K562 (cell line): ENCODE measurements around the gene ZNF782. TPM values are rescaled to one million over a fixed set of nuclear protein-coding genes. Genes with fewer than 3 reads are reported as not detected.

Experiments used
- ATF7 ChIP-seq: fragments of 450-650 bp; IDR thresholded peaks from 2 replicates; pipeline ENCODE4 v1.7.1; 2014; ENCODE audit warnings: mild to moderate bottlenecking, moderate library complexity
- BCLAF1 ChIP-seq, 2 experiments: fragments of 450-650 bp in 1 of 2; IDR thresholded peaks; 2 replicates each; pipeline ENCODE4 v1.6.1; 2011 to 2017; ENCODE audit warnings: low read depth in 2 of 2, antibody characterized with exemption in 1 of 2, borderline replicate concordance in 1 of 2, low read length in 1 of 2, mild to moderate bottlenecking in 1 of 2, mixed read lengths in 1 of 2; ENCODE audit not compliant: control insufficient read depth in 1 of 2
- BRF1 ChIP-seq: IDR thresholded peaks from 3 replicates; pipeline ENCODE4 v1.6.1; 2011; ENCODE audit warnings: borderline replicate concordance, mild to moderate bottlenecking; ENCODE audit not compliant: insufficient read length; ENCODE audit errors: extremely low read depth
- CC2D1A ChIP-seq: fragments of 450-650 bp; IDR thresholded peaks from 2 replicates; pipeline ENCODE4 v1.6.1; 2017; ENCODE audit warnings: mild to moderate bottlenecking
- COPS2 ChIP-seq: fragments of 450-650 bp; conservative IDR thresholded peaks from 2 replicates; pipeline ENCODE4 v1.6.1; 2016; ENCODE audit warnings: mild to moderate bottlenecking, moderate library complexity
- ETS2 ChIP-seq: IDR thresholded peaks from 2 replicates; pipeline ENCODE4 v1.6.1; 2016; ENCODE audit warnings: borderline replicate concordance, missing genetic modification characterization, mild to moderate bottlenecking, moderate library complexity, missing compliant biosample characterization; ENCODE audit not compliant: poor library complexity, severe bottlenecking
- HDAC8 ChIP-seq: fragments of 450-650 bp; IDR thresholded peaks from 2 replicates; pipeline ENCODE4 v1.6.1; 2016; ENCODE audit warnings: mild to moderate bottlenecking, missing genetic modification characterization, moderate library complexity, missing compliant biosample characterization
- KAT8 ChIP-seq: fragments of 450-650 bp; IDR thresholded peaks from 2 replicates; pipeline ENCODE4 v1.6.1; 2016; ENCODE audit warnings: low read depth, mild to moderate bottlenecking
- LEF1 ChIP-seq: fragments of 450-650 bp; IDR thresholded peaks from 2 replicates; pipeline ENCODE4 v1.6.1; 2016; ENCODE audit warnings: mild to moderate bottlenecking
- MAZ ChIP-seq, 2 experiments: fragments of 450-650 bp in 1 of 2; sonication (generic) in 1 of 2; formaldehyde crosslinking; IDR thresholded peaks in 1 of 2; conservative IDR thresholded peaks in 1 of 2; 2 replicates each; pipeline versions ENCODE4 v1.4.0 to v1.5.0; 2020; ENCODE audit warnings: mild to moderate bottlenecking in 1 of 2, missing genetic modification reagents in 1 of 2
- MXD1 ChIP-seq: fragments of 250-450 bp; sonication (Bioruptor Pico); IDR thresholded peaks from 2 replicates; pipeline ENCODE4 v1.8.0; 2021; ENCODE audit warnings: borderline replicate concordance, mild to moderate bottlenecking, moderate library complexity; ENCODE audit not compliant: poor library complexity, severe bottlenecking
- NFXL1 ChIP-seq: fragments of 450-650 bp; formaldehyde crosslinking; IDR thresholded peaks from 2 replicates; pipeline ENCODE4 v1.4.0; 2021; ENCODE audit warnings: mild to moderate bottlenecking
- PHF21A ChIP-seq: fragments of 450-650 bp; IDR thresholded peaks from 2 replicates; pipeline ENCODE4 v1.6.1; 2017; ENCODE audit warnings: low read depth, borderline replicate concordance
- PTRF ChIP-seq: fragments of 450-650 bp; IDR thresholded peaks from 2 replicates; pipeline ENCODE4 v1.6.1; 2016; ENCODE audit warnings: mild to moderate bottlenecking, missing genetic modification characterization, missing compliant biosample characterization
- SP2 ChIP-seq: IDR thresholded peaks from 2 replicates; pipeline ENCODE4 v1.6.1; 2011; ENCODE audit warnings: mild to moderate bottlenecking, low read depth, low read length, moderate library complexity; ENCODE audit not compliant: poor library complexity, severe bottlenecking; ENCODE audit errors: extremely low read depth
- SREBF1 ChIP-seq: fragments of 150-350 bp; IDR thresholded peaks from 2 replicates; pipeline ENCODE4 v1.6.1; 2014; ENCODE audit warnings: antibody characterized with exemption, low read depth, low read length, borderline replicate concordance
- TARDBP ChIP-seq: fragments of 450-650 bp; IDR thresholded peaks from 2 replicates; pipeline ENCODE4 v1.6.1; 2016
- polyA plus RNA-seq, 8 experiments: library from polyadenylated mRNA; depleted of rRNA in 4 of 8; stranded (reverse) in 5 of 8; unstranded in 3 of 8; fragments of >200 nt; fragmentation: Nextera tagmentation in 2 of 8; fragmentation: Illumina TruSeq in 1 of 8; extraction: Ambion mirVana in 2 of 8; extraction: Trizol in 1 of 8; gene quantifications; 2 replicates each; pipeline versions ENCODE4 v1.2.1 to v1.2.3, GENCODE V29; 2011 to 2014; ENCODE audit warnings: inconsistent platforms in 1 of 8, missing spikeins in 1 of 8
- total RNA-seq, 7 experiments: library from RNA; depleted of rRNA in 6 of 7; stranded (reverse); fragments of >200 nt in 6 of 7; fragmentation: Illumina TruSeq in 2 of 7; extraction: Trizol in 2 of 7; gene quantifications; 2 replicates each; pipeline versions ENCODE4 v1.2.1 to v1.2.3, GENCODE V29; 2011 to 2021; ENCODE audit warnings: low replicate concordance in 1 of 7
- TF ChIP-seq, protein P1 (sequence below): IDR thresholded peaks from 2 replicates; pipeline ENCODE4 v1.6.1; 2011; ENCODE audit warnings: borderline replicate concordance, low read depth, mild to moderate bottlenecking, moderate library complexity, low read length; ENCODE audit not compliant: insufficient read depth, poor library complexity, severe bottlenecking
- TF ChIP-seq, protein P2 (sequence below): IDR thresholded peaks from 2 replicates; pipeline ENCODE4 v1.6.1; 2011; ENCODE audit not compliant: insufficient read length; ENCODE audit errors: extremely low read depth

Gene ZNF782
- total and polyA plus RNA-seq, 9 of the 15 experiments (the other 6 are each of a cell fraction or from before 2014, with no cell fraction given), result 0.38 to 8.8 (median 4.5) TPM

GRCh38 chr9:96853781-96854650 lies at the start of gene ZNF782 (continued):
- TF ChIP-seq BCLAF1 (IDR thresholded peaks at IDR 0.05; ENCODE audit: borderline replicate concordance in 1 of 2, control insufficient read depth in 1 of 2, low read depth in 2 of 2, low read length in 1 of 2) (no peak), CC2D1A (no peak), MAZ (CRISPR knock-in tag; conservative IDR thresholded peaks at IDR 0.05 in 1 of 2, IDR thresholded peaks at IDR 0.05 in 1 of 2) (peak; percentile 49 to 60; a peak in 2 of 4 replicates), LEF1 (no peak), BRF1 (no peak), PTRF (no peak), COPS2 (no peak), SP2 (no peak), ATF7 (peak; percentile 43), TARDBP (no peak), KAT8 (no peak), NFXL1 (CRISPR knock-in tag) (no peak), HDAC8 (tag) (no peak), ETS2 (tag) (no peak), MXD1 (CRISPR knock-in tag) (no peak), PHF21A (no peak), SREBF1 (no peak)
- TF ChIP-seq, protein P1, sequence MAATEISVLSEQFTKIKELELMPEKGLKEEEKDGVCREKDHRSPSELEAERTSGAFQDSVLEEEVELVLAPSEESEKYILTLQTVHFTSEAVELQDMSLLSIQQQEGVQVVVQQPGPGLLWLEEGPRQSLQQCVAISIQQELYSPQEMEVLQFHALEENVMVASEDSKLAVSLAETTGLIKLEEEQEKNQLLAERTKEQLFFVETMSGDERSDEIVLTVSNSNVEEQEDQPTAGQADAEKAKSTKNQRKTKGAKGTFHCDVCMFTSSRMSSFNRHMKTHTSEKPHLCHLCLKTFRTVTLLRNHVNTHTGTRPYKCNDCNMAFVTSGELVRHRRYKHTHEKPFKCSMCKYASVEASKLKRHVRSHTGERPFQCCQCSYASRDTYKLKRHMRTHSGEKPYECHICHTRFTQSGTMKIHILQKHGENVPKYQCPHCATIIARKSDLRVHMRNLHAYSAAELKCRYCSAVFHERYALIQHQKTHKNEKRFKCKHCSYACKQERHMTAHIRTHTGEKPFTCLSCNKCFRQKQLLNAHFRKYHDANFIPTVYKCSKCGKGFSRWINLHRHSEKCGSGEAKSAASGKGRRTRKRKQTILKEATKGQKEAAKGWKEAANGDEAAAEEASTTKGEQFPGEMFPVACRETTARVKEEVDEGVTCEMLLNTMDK, result no peak
- TF ChIP-seq, protein P2, sequence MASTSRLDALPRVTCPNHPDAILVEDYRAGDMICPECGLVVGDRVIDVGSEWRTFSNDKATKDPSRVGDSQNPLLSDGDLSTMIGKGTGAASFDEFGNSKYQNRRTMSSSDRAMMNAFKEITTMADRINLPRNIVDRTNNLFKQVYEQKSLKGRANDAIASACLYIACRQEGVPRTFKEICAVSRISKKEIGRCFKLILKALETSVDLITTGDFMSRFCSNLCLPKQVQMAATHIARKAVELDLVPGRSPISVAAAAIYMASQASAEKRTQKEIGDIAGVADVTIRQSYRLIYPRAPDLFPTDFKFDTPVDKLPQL, result no peak
